WI38 (cell line): ENCODE results near the gene HOXB3.

Experiments
- H3K4me3 ChIP-seq: 2 replicates; pipeline ENCODE4 v1.5.1; 2011; ENCODE audit warnings: low read depth, mild to moderate bottlenecking, control low read depth, low read length
- CTCF ChIP-seq: IDR thresholded peaks from 2 replicates; pipeline ENCODE4 v1.5.1; 2012; ENCODE audit warnings: low read depth, mild to moderate bottlenecking, control low read depth, low read length

Gene HOXB3

GRCh38 chr17:48562934-48563333 lies 27.1 kb downstream of the HOXB3 start:
- TF ChIP-seq CTCF, result no peak
- H3K4me3 ChIP-seq, result peak overlapping the region; percentile 63

GRCh38 chr17:48561884-48562810 lies 27.9 kb downstream of the HOXB3 start:
- TF ChIP-seq CTCF, result peak; percentile 57
- peak overlapping the region; percentile 63 for H3K4me3 ChIP-seq

- TF ChIP-seq CTCF, result no peak
- H3K4me3 ChIP-seq, result peak overlapping the region; percentile 46
Observed at GRCh38 chr17:48559840-48560817, 29.9 kb downstream of the HOXB3 start.

- no peak for TF ChIP-seq CTCF
- peak overlapping the region; percentile 46 for H3K4me3 ChIP-seq
Observed at GRCh38 chr17:48559122-48559839, 30.8 kb downstream of the HOXB3 start.

GRCh38 chr17:48558831-48559121 lies 31.3 kb downstream of the HOXB3 start:
- TF ChIP-seq CTCF, result no peak
- H3K4me3 ChIP-seq, result peak overlapping the region; percentile 46

- TF ChIP-seq CTCF, result no peak
- H3K4me3 ChIP-seq, result peak overlapping the region; percentile 46
Observed at GRCh38 chr17:48558057-48558830, 31.8 kb downstream of the HOXB3 start.
